ENCODE data around the gene KTN1. TPM values are rescaled to one million over a fixed set of nuclear protein-coding genes. Genes with fewer than 3 reads are reported as not detected.
A peak's percentile ranks its signal among the peaks of the same experiment; 100 is the strongest.

The KTN1 gene
- total RNA-seq, 1 experiment from 2014 or later = 199 TPM

- Histone ChIP-seq H3K36me3 (ENCODE audit: insufficient read depth, low read length, poor library complexity, severe bottlenecking) (no peaks in the 10 kb centered on the region), H3K27ac (ENCODE audit: low read depth, low read length, poor library complexity, severe bottlenecking) (no peak overlapping the region), H3K4me3 (ENCODE audit: low read depth, low read length, poor library complexity, severe bottlenecking) (no peak overlapping the region), H3K4me1 (ENCODE audit: insufficient read depth, low read length, poor library complexity, severe bottlenecking) (peaks cover 41% of the 10 kb centered on the region), H3K9me3 (ENCODE audit: low read depth, low read length, poor library complexity, severe bottlenecking) (no peaks in the 10 kb centered on the region), H3K27me3 (replicated peaks; ENCODE audit: insufficient read depth, low read depth, low read length, poor library complexity) (no peaks in the 10 kb centered on the region)
- TF ChIP-seq EZH2 (IDR thresholded peaks at IDR 0.05; ENCODE audit: borderline replicate concordance, low read depth, low read length, poor library complexity, severe bottlenecking) = no peak
- TF ChIP-seq, protein P1, sequence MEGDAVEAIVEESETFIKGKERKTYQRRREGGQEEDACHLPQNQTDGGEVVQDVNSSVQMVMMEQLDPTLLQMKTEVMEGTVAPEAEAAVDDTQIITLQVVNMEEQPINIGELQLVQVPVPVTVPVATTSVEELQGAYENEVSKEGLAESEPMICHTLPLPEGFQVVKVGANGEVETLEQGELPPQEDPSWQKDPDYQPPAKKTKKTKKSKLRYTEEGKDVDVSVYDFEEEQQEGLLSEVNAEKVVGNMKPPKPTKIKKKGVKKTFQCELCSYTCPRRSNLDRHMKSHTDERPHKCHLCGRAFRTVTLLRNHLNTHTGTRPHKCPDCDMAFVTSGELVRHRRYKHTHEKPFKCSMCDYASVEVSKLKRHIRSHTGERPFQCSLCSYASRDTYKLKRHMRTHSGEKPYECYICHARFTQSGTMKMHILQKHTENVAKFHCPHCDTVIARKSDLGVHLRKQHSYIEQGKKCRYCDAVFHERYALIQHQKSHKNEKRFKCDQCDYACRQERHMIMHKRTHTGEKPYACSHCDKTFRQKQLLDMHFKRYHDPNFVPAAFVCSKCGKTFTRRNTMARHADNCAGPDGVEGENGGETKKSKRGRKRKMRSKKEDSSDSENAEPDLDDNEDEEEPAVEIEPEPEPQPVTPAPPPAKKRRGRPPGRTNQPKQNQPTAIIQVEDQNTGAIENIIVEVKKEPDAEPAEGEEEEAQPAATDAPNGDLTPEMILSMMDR (conservative IDR thresholded peaks at IDR 0.05; ENCODE audit: low read depth, low read length) = no peak
- DNase-seq (ENCODE audit: low spot score) = no peak
- intact Hi-C loops (cut with micrococcal nuclease; ENCODE audit: unreplicated experiment) = no loop called here
- POLR2A ChIA-PET (ENCODE audit: low non-redundant PET) = no interaction called here
- CTCF ChIA-PET = no interaction called here
- no TSS peak for BruUV-seq (replicated peaks)
Measured at GRCh38 chr14:55592436-55592835, 12.4 kb downstream of the KTN1 start.

- no peaks in the 10 kb centered on the region for H3K27me3 ChIP-seq (replicated peaks; ENCODE audit: insufficient read depth, low read depth, low read length, poor library complexity)
- intact Hi-C loops (cut with micrococcal nuclease; ENCODE audit: unreplicated experiment) = no loop called here
- TF ChIP-seq, protein P1 (conservative IDR thresholded peaks at IDR 0.05; ENCODE audit: low read depth, low read length) = no peak
- TF ChIP-seq EZH2 (IDR thresholded peaks at IDR 0.05; ENCODE audit: borderline replicate concordance, low read depth, low read length, poor library complexity, severe bottlenecking) = no peak
- ChIA-PET CTCF (no interaction called here), POLR2A (ENCODE audit: low non-redundant PET) (no interaction called here)
- no peak overlapping the region for H3K27ac ChIP-seq (ENCODE audit: low read depth, low read length, poor library complexity, severe bottlenecking)
- DNase-seq (ENCODE audit: low spot score) = no peak
- no peak overlapping the region for H3K4me3 ChIP-seq (ENCODE audit: low read depth, low read length, poor library complexity, severe bottlenecking)
- H3K4me1 ChIP-seq (ENCODE audit: insufficient read depth, low read length, poor library complexity, severe bottlenecking) = peaks cover 29% of the 10 kb centered on the region
- H3K36me3 ChIP-seq (ENCODE audit: insufficient read depth, low read length, poor library complexity, severe bottlenecking) = no peaks in the 10 kb centered on the region
- BruUV-seq (replicated peaks) = no TSS peak
- H3K9me3 ChIP-seq (ENCODE audit: low read depth, low read length, poor library complexity, severe bottlenecking) = no peaks in the 10 kb centered on the region
Measured at GRCh38 chr14:55593698-55594097, 13.7 kb downstream of the KTN1 start.

DNA sequence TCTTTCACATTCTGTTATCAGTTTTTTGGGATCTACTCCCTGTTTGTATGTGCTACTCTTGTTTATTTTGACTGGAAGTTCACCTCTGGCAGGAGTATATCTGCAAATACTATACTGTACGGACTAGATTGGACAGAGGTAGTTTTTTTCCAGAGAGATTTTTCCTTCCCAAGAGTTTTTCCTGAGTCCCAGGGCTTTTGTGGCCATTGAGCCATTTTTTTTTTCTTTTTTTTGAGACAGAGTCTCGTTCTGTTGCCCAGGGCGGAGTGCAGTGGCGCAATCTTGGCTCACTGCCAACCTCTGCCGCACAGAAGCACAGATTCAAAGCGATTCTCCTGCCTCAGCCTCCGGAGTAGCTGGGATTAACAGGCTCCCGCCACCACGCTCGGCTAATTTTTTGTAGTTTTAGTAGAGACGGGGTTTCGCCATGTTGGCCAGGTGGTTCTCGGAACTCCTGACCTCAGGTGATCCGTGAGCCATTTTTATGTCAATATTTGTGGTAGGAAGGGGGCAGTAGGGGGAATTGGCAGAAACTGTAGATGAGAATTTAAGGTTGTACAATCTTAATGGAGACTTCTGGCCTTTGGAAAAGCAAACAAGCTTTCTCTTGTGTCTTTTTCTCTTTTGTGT lies 19.4 kb downstream of the KTN1 start:
- ChIA-PET POLR2A (ENCODE audit: low non-redundant PET) (no interaction called here), CTCF (interaction anchor here (0.6 to 1.0 kb wide), 2 partner anchors 162 to 1303 kb away, joined by 3 to 5 read pairs; no protein-coding TSS in a partner anchor)
- TF ChIP-seq, protein P1 (conservative IDR thresholded peaks at IDR 0.05; ENCODE audit: low read depth, low read length) = no peak
- TF ChIP-seq EZH2 (IDR thresholded peaks at IDR 0.05; ENCODE audit: borderline replicate concordance, low read depth, low read length, poor library complexity, severe bottlenecking) = no peak
- Histone ChIP-seq H3K36me3 (ENCODE audit: insufficient read depth, low read length, poor library complexity, severe bottlenecking) (no peaks in the 10 kb centered on the region), H3K4me3 (ENCODE audit: low read depth, low read length, poor library complexity, severe bottlenecking) (no peak overlapping the region), H3K9me3 (ENCODE audit: low read depth, low read length, poor library complexity, severe bottlenecking) (peaks cover 3% of the 10 kb centered on the region), H3K27me3 (replicated peaks; ENCODE audit: insufficient read depth, low read depth, low read length, poor library complexity) (no peaks in the 10 kb centered on the region), H3K4me1 (ENCODE audit: insufficient read depth, low read length, poor library complexity, severe bottlenecking) (peaks cover 21% of the 10 kb centered on the region), H3K27ac (ENCODE audit: low read depth, low read length, poor library complexity, severe bottlenecking) (no peak overlapping the region)
- no TSS peak for BruUV-seq (replicated peaks)
- peak; percentile 37 for DNase-seq (ENCODE audit: low spot score)
- intact Hi-C loops (cut with micrococcal nuclease; ENCODE audit: unreplicated experiment) = loop anchor here (1.0 kb wide), 1 partner anchor 14 kb away; no protein-coding TSS in a partner anchor

All from A673 (cell line).